WTC11 (cell line): ENCODE measurements around the gene ARHGAP4.

Source experiments
- ATF1 ChIP-seq: sonication (generic); formaldehyde crosslinking; IDR thresholded peaks from 2 replicates; pipeline ENCODE4 v1.8.1; 2023; ENCODE audit warnings: mild to moderate bottlenecking, moderate library complexity, missing genetic modification reagents
- ATF2 ChIP-seq: sonication (generic); formaldehyde crosslinking; IDR thresholded peaks from 2 replicates; pipeline ENCODE4 v1.8.1; 2022; ENCODE audit warnings: low read depth, missing genetic modification reagents, borderline replicate concordance
- CTCF ChIP-seq: fragments of 200-600 bp; IDR thresholded peaks from 2 replicates; pipeline ENCODE4 v1.8.0; 2022; ENCODE audit warnings: antibody characterized with exemption
- ESRRA ChIP-seq: sonication (generic); formaldehyde crosslinking; IDR thresholded peaks from 2 replicates; pipeline ENCODE4 v1.8.1; 2022; ENCODE audit warnings: mild to moderate bottlenecking, missing genetic modification reagents, borderline replicate concordance
- GABPB1 ChIP-seq: sonication (generic); formaldehyde crosslinking; IDR thresholded peaks from 2 replicates; pipeline ENCODE4 v1.8.1; 2023; ENCODE audit warnings: mild to moderate bottlenecking, missing genetic modification reagents
- IRF2 ChIP-seq: sonication (generic); formaldehyde crosslinking; IDR thresholded peaks from 2 replicates; pipeline ENCODE4 v1.8.0; 2022; ENCODE audit warnings: low read depth, missing genetic modification reagents, borderline replicate concordance
- KAT7 ChIP-seq: sonication (generic); formaldehyde crosslinking; IDR thresholded peaks from 2 replicates; pipeline ENCODE4 v1.8.1; 2023; ENCODE audit warnings: missing genetic modification reagents, mild to moderate bottlenecking, borderline replicate concordance
- MAX ChIP-seq: sonication (generic); formaldehyde crosslinking; IDR thresholded peaks from 2 replicates; pipeline ENCODE4 v1.8.0; 2022; ENCODE audit warnings: mild to moderate bottlenecking, missing genetic modification reagents
- PRDM15 ChIP-seq: sonication (generic); formaldehyde crosslinking; IDR thresholded peaks from 2 replicates; pipeline ENCODE4 v1.8.0; 2022; ENCODE audit warnings: missing genetic modification reagents
- SP1 ChIP-seq: sonication (generic); formaldehyde crosslinking; conservative IDR thresholded peaks from 2 replicates; pipeline ENCODE4 v1.8.1; 2022; ENCODE audit warnings: missing genetic modification reagents
- USF1 ChIP-seq: sonication (generic); formaldehyde crosslinking; IDR thresholded peaks from 2 replicates; pipeline ENCODE4 v1.8.0; 2022; ENCODE audit warnings: mild to moderate bottlenecking, missing genetic modification reagents
- USF2 ChIP-seq: sonication (generic); formaldehyde crosslinking; IDR thresholded peaks from 2 replicates; pipeline ENCODE4 v1.8.1; 2023; ENCODE audit warnings: mild to moderate bottlenecking, missing genetic modification reagents, moderate library complexity

GRCh38 chrX:153873282-153874084 is 52.6 kb downstream of the ARHGAP4 start:
- TF ChIP-seq ATF2 (CRISPR knock-in tag) (no peak), CTCF (no peak), ATF1 (CRISPR knock-in tag) (no peak), USF1 (no peak), GABPB1 (CRISPR knock-in tag) (no peak), KAT7 (CRISPR knock-in tag) (no peak), SP1 (no peak), USF2 (CRISPR knock-in tag) (no peak), IRF2 (CRISPR knock-in tag) (no peak), PRDM15 (CRISPR knock-in tag) (no peak), ESRRA (CRISPR knock-in tag) (no peak), MAX (CRISPR knock-in tag) (no peak)
